COLO829 (cell line): Measurements from ENCODE around the gene UBR3.
"Not testable (repeated sequence)": the region's sequence is repeated elsewhere in the genome, so short reads cannot be mapped to it uniquely, and the experiment has no call there.

Experiments used
- DNase-seq: peaks from one replicate; pipeline ENCODE4 v3.0.0; 2012; ENCODE audit warnings: low spot score

Gene UBR3

GRCh38 chr2:170106102-170106840 lies 279.0 kb downstream of the UBR3 start:
- DNase-seq: no peak

- DNase-seq: peak; percentile 10
Observed at GRCh38 chr2:170113168-170113894, 286.1 kb downstream of the UBR3 start.

- DNase-seq: no peak
Observed at GRCh38 chr2:170115501-170116229, 288.4 kb downstream of the UBR3 start.

- DNase-seq: no peak
Observed at GRCh38 chr2:170118641-170119040, 291.4 kb downstream of the UBR3 start.

- DNase-seq: not testable (repeated sequence)
Observed at GRCh38 chr2:170119326-170119725, 292.1 kb downstream of the UBR3 start.

- DNase-seq: no peak
Observed at GRCh38 chr2:170121689-170122088, 294.4 kb downstream of the UBR3 start.

GRCh38 chr2:170122883-170123547 lies 295.8 kb downstream of the UBR3 start:
- no peak for DNase-seq

GRCh38 chr2:170123593-170123992 lies 296.3 kb downstream of the UBR3 start:
- no peak for DNase-seq

GRCh38 chr2:170126138-170126728 lies 299.0 kb downstream of the UBR3 start:
- DNase-seq: not testable (repeated sequence)
